ENCODE data around the gene FAM120C.

FAM120C gene

DNA sequence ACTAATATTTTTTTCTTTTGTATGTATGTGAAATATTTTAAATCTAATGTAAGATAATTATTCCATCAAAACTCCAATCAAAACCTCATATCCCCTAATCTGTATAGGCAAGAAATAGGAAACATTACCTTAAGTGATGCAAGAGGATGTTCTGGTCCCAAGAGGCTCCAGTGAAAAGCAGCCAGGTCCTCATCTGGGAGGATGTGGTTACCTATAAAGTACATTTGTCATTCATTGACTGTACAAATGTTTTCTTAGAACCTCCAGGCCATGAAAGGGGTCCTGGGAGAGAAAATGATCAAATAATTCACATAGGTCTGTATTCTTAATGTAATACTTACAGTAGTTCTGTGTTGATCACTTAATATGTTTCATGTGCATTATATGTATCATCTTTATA is 25.5 kb downstream of the FAM120C start:
- no peak for TF ChIP-seq CTCF (IDR thresholded peaks at IDR 0.05; ENCODE audit: extremely low read depth, missing control alignments)
- DNase-seq (ENCODE audit: low spot score): no peak

- no peak for TF ChIP-seq CTCF (IDR thresholded peaks at IDR 0.05; ENCODE audit: extremely low read depth, missing control alignments)
- DNase-seq (ENCODE audit: low spot score): no peak
Measured at GRCh38 chrX:54134269-54134668, 48.8 kb downstream of the FAM120C start.

DNA sequence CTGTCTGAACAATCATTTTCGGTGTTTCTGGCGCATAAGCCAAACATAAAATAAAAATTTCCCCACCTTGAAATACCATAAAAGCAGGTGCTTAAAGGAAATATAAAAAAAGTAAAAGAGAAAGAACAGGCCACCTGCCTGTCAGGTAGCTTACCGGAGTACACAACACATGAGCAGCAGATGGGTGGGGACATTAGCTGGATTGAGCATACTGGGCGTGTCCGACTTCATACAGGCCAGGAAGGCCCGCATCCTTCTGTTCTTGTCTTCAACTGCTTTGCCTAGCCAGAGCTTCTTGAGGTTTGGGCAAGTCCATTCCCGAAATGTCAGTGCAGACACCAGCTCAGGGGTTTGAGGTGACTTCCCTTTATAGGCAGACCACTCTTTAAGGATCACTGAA is 66.7 kb downstream of the FAM120C start:
- TF ChIP-seq CTCF (IDR thresholded peaks at IDR 0.05; ENCODE audit: extremely low read depth, missing control alignments): no peak
- no peak for DNase-seq (ENCODE audit: low spot score)

- DNase-seq (ENCODE audit: low spot score): no peak
- no peak for TF ChIP-seq CTCF (IDR thresholded peaks at IDR 0.05; ENCODE audit: extremely low read depth, missing control alignments)
Measured at GRCh38 chrX:54093571-54093970, 89.5 kb downstream of the FAM120C start.

GRCh38 chrX:54093159-54093558 is 89.9 kb downstream of the FAM120C start:
- no peak for TF ChIP-seq CTCF (IDR thresholded peaks at IDR 0.05; ENCODE audit: extremely low read depth, missing control alignments)
- no peak for DNase-seq (ENCODE audit: low spot score)

DNA sequence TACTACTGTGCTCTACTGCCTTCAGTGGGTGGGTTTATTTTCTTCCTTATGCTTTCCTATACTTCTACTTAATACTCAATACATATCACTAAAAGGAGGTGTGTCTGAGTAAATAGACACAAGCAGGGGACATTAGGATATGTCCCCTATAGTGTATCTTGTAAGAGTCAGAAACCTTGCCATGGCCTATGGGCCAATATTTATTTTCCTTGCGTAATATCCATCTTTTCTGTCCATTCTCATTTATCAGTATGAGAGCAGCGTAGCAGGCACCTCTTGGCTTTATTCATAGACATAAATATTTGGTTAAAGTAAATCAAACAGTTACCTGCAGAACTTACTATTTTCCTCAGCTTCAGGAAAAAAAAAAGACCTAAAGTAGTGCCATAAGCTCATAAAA is 92.2 kb downstream of the FAM120C start:
- no peak for TF ChIP-seq CTCF (IDR thresholded peaks at IDR 0.05; ENCODE audit: extremely low read depth, missing control alignments)
- DNase-seq (ENCODE audit: low spot score): no peak

DNA sequence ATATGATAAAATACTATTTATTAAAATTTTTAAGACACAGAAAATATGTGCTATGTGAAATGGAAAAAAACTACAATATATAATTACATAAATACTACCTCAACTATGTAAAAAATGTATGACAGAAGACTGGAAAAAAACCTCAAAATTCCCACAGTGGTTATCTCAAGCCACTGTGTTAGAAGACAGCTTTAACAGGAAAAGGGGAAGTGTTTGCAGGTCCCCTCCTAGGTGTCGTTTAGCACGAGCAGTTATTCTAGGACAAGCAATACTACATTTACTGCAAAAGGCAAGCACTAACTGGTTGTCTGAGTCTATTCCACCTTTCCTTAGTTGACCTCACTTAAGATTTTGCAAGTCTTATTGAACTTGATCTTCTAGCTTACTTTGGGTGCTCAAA is 93.9 kb downstream of the FAM120C start:
- TF ChIP-seq CTCF (IDR thresholded peaks at IDR 0.05; ENCODE audit: extremely low read depth, missing control alignments): no peak
- DNase-seq (ENCODE audit: low spot score): no peak
